IPS DF 6.9 (cell line): ENCODE data around the gene C2CD3.

Experiments used
- DNase-seq: peaks from one replicate; pipeline ENCODE4 v3.0.0-alpha.2; 2013; ENCODE audit warnings: low read depth, low spot score
- H3K27ac ChIP-seq: one replicate; pipeline ENCODE4 v1.5.1; 2013; ENCODE audit warnings: low read length, control low read depth
- H3K27me3 ChIP-seq: 2 replicates; pipeline ENCODE4 v1.6.1; 2013; ENCODE audit warnings: mild to moderate bottlenecking, low read length; ENCODE audit not compliant: control insufficient read depth, insufficient read depth
- H3K36me3 ChIP-seq: 2 replicates; pipeline ENCODE4 v1.6.1; 2013; ENCODE audit warnings: low read length; ENCODE audit not compliant: control insufficient read depth, insufficient read depth
- H3K4me1 ChIP-seq: 2 replicates; pipeline ENCODE4 v1.6.1; 2013; ENCODE audit warnings: low read length; ENCODE audit not compliant: control insufficient read depth, insufficient read depth
- H3K4me3 ChIP-seq: 2 replicates; pipeline ENCODE4 v1.5.1; 2013; ENCODE audit warnings: mild to moderate bottlenecking, low read length
- H3K9me3 ChIP-seq: 2 replicates; pipeline ENCODE4 v1.6.1; 2013; ENCODE audit warnings: low read length, inconsistent platforms; ENCODE audit not compliant: control insufficient read depth, insufficient read depth
- WGBS: extraction: QIAGEN DNeasy Blood & Tissue Kit; methylation state at CpG from one replicate; pipeline ENCODE4 v1.1.7; 2013; ENCODE audit warnings: mixed read lengths, missing lambda C conversion rate; ENCODE audit not compliant: insufficient read length, insufficient coverage; 5-methylcytosine and 5-hydroxymethylcytosine counted together

C2CD3 gene

GRCh38 chr11:74170694-74171629 is at the start of gene C2CD3, which contains the start of gene PPME1:
Gene C2CD3 (minus strand): TSS chr11:74171002. CDS start chr11:74170792, 210 bp downstream.
Gene PPME1 (plus strand): TSS chr11:74171289. CDS start chr11:74171422, 133 bp downstream.
- Histone ChIP-seq H3K4me3 (peak within 1 kb of the TSS; percentile 85), H3K27ac (no peak within 1 kb of the TSS), H3K9me3 (no peaks in the 10 kb centered on the region), H3K4me1 (peaks cover 1% of the 10 kb centered on the region; the same call in 1 of the 2 replicates), H3K27me3 (no peaks in the 10 kb centered on the region), H3K36me3 (no peaks in the 10 kb centered on the region; the same call in 1 of the 2 replicates)
- no CpG with 5 or more reads among the region's 68 CpGs for WGBS
- peak; percentile 96 for DNase-seq

- Histone ChIP-seq H3K9me3 (no peaks in the 10 kb centered on the region), H3K4me1 (no peaks in the 10 kb centered on the region), H3K27me3 (no peaks in the 10 kb centered on the region), H3K27ac (no peak overlapping the region), H3K4me3 (no peak overlapping the region), H3K36me3 (0 out of 2 replicates have a peak, but pooled peaks cover 3% of the 10 kb centered on the region)
- no peak for DNase-seq
- WGBS = no CpG with 5 or more reads among the region's 1 CpG
Measured at GRCh38 chr11:74220376-74220775, 49.6 kb upstream of the C2CD3 start.

GRCh38 chr11:74212533-74212932 is 41.7 kb upstream of the C2CD3 start:
- H3K4me3 ChIP-seq = no peak overlapping the region
- no peaks in the 10 kb centered on the region for H3K9me3 ChIP-seq
- H3K36me3 ChIP-seq = no peaks in the 10 kb centered on the region
- no CpG with 5 or more reads among the region's 2 CpGs for WGBS
- no peaks in the 10 kb centered on the region for H3K4me1 ChIP-seq
- H3K27me3 ChIP-seq = no peaks in the 10 kb centered on the region
- no peak overlapping the region for H3K27ac ChIP-seq
- no peak for DNase-seq

GRCh38 chr11:74208507-74208906 is 37.7 kb upstream of the C2CD3 start:
- Histone ChIP-seq H3K4me3 (no peak overlapping the region), H3K27ac (no peak overlapping the region), H3K27me3 (no peaks in the 10 kb centered on the region), H3K36me3 (no peaks in the 10 kb centered on the region), H3K4me1 (no peaks in the 10 kb centered on the region), H3K9me3 (no peaks in the 10 kb centered on the region)
- no peak for DNase-seq

GRCh38 chr11:74206746-74207145 is 35.9 kb upstream of the C2CD3 start:
- DNase-seq = no peak
- Histone ChIP-seq H3K27me3 (no peaks in the 10 kb centered on the region), H3K36me3 (no peaks in the 10 kb centered on the region), H3K4me1 (no peaks in the 10 kb centered on the region), H3K9me3 (no peaks in the 10 kb centered on the region), H3K4me3 (no peak overlapping the region), H3K27ac (no peak overlapping the region)
- WGBS = no CpG with 5 or more reads among the region's 1 CpG

- Histone ChIP-seq H3K4me3 (no peak overlapping the region), H3K27ac (no peak overlapping the region), H3K36me3 (no peaks in the 10 kb centered on the region), H3K4me1 (no peaks in the 10 kb centered on the region), H3K9me3 (no peaks in the 10 kb centered on the region), H3K27me3 (no peaks in the 10 kb centered on the region)
- no peak for DNase-seq
- WGBS = no CpG with 5 or more reads among the region's 1 CpG
Measured at GRCh38 chr11:74205181-74205580, 34.4 kb upstream of the C2CD3 start.

- no peaks in the 10 kb centered on the region for H3K27me3 ChIP-seq
- DNase-seq = no peak
- H3K4me3 ChIP-seq = no peak overlapping the region
- H3K9me3 ChIP-seq = no peaks in the 10 kb centered on the region
- no peaks in the 10 kb centered on the region for H3K4me1 ChIP-seq
- WGBS = 100% methylated on average over 1 of the region's 1 CpG
- no peaks in the 10 kb centered on the region for H3K36me3 ChIP-seq
- H3K27ac ChIP-seq = no peak overlapping the region
Measured at GRCh38 chr11:74204701-74205100, 33.9 kb upstream of the C2CD3 start.

- Histone ChIP-seq H3K4me1 (no peaks in the 10 kb centered on the region), H3K4me3 (no peak overlapping the region), H3K36me3 (no peaks in the 10 kb centered on the region), H3K27ac (no peak overlapping the region), H3K9me3 (no peaks in the 10 kb centered on the region), H3K27me3 (no peaks in the 10 kb centered on the region)
- no CpG with 5 or more reads among the region's 2 CpGs for WGBS
- no peak for DNase-seq
Measured at GRCh38 chr11:74203966-74204365, 33.2 kb upstream of the C2CD3 start.

- H3K9me3 ChIP-seq = no peaks in the 10 kb centered on the region
- no peak overlapping the region for H3K27ac ChIP-seq
- no peak overlapping the region for H3K4me3 ChIP-seq
- H3K36me3 ChIP-seq = no peaks in the 10 kb centered on the region
- DNase-seq = no peak
- no peaks in the 10 kb centered on the region for H3K4me1 ChIP-seq
- no CpG with 5 or more reads among the region's 2 CpGs for WGBS
- no peaks in the 10 kb centered on the region for H3K27me3 ChIP-seq
Measured at GRCh38 chr11:74196781-74197486, 26.1 kb upstream of the C2CD3 start.

- no peak overlapping the region for H3K27ac ChIP-seq
- no peak overlapping the region for H3K4me3 ChIP-seq
- H3K27me3 ChIP-seq = no peaks in the 10 kb centered on the region
- H3K4me1 ChIP-seq = no peaks in the 10 kb centered on the region
- no peak for DNase-seq
- no peaks in the 10 kb centered on the region for H3K36me3 ChIP-seq
- no peaks in the 10 kb centered on the region for H3K9me3 ChIP-seq
Measured at GRCh38 chr11:74195828-74196227, 25.0 kb upstream of the C2CD3 start.
